SJCRH30 (cell line): ENCODE data around the gene TRNAU1AP. TPM values are rescaled to one million over a fixed set of nuclear protein-coding genes. Genes with fewer than 3 reads are reported as not detected.
"Not testable (repeated sequence)": the region's sequence is repeated elsewhere in the genome, so short reads cannot be mapped to it uniquely, and the experiment has no call there.

ENCODE experiments used
- DNase-seq, 2 experiments: peaks; one replicate each; pipeline ENCODE4 v3.0.0-alpha.2; 2015 to 2020
- H3K27ac ChIP-seq: fragments of 250-450 bp; sonication (Bioruptor Pico); 2 replicates; pipeline ENCODE4 v1.5.1; 2020; ENCODE audit warnings: mild to moderate bottlenecking, moderate library complexity
- H3K27me3 ChIP-seq: fragments of 250-450 bp; sonication (Bioruptor Pico); 2 replicates; pipeline ENCODE4 v1.5.1; 2020; ENCODE audit warnings: mild to moderate bottlenecking, moderate library complexity
- H3K36me3 ChIP-seq: fragments of 250-450 bp; sonication (Bioruptor Pico); 2 replicates; pipeline ENCODE4 v1.5.1; 2020; ENCODE audit warnings: mild to moderate bottlenecking, moderate library complexity
- H3K4me1 ChIP-seq: fragments of 250-450 bp; sonication (Bioruptor Pico); 2 replicates; pipeline ENCODE4 v1.5.1; 2020; ENCODE audit warnings: mild to moderate bottlenecking, moderate library complexity
- H3K4me3 ChIP-seq: fragments of 250-450 bp; sonication (Bioruptor Pico); 2 replicates; pipeline ENCODE4 v1.5.1; 2020; ENCODE audit warnings: mild to moderate bottlenecking, moderate library complexity
- H3K9me3 ChIP-seq: fragments of 250-450 bp; sonication (Bioruptor Pico); replicated peaks from 2 replicates; pipeline ENCODE4 v1.5.1; 2020; ENCODE audit warnings: mild to moderate bottlenecking, moderate library complexity
- total RNA-seq: library from RNA; depleted of rRNA; stranded (reverse); fragments of >200 nt; shearing (Covaris generic); gene quantifications from 2 replicates; pipeline ENCODE4 v1.2.3, GENCODE V29; 2014; rRNA removed

TRNAU1AP gene
- total RNA-seq, 1 experiment from 2014 or later = 24.7 TPM

- H3K4me1 ChIP-seq = peaks cover 11% of the 10 kb centered on the region
- not testable (repeated sequence) for H3K36me3 ChIP-seq, H3K4me3 ChIP-seq, H3K9me3 ChIP-seq, H3K27ac ChIP-seq, DNase-seq, H3K27me3 ChIP-seq
These were observed 43.4 kb downstream of the TRNAU1AP start for GRCh38 chr1:28596276-28596675.

DNA sequence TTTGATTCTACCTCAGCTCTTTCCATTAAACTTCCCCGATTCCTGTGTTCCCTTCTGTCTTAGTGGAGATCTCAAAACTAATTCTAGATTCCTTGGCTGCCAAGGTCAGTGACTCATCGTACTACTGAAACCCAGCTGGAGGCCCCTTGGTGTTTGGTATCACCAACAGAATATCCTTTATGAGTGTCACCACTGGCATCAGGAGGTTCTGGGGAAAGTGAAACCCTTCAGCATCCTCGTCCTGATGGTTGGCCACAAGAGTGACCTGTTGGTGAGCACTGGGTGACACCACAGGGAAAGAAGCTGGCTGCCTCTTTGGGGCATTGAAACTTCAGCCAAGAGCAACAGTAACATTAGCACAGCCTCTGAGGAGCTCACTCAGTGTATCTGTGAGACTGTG, 48.8 kb downstream of the TRNAU1AP start:
- H3K27ac ChIP-seq = no peak overlapping the region

DNA sequence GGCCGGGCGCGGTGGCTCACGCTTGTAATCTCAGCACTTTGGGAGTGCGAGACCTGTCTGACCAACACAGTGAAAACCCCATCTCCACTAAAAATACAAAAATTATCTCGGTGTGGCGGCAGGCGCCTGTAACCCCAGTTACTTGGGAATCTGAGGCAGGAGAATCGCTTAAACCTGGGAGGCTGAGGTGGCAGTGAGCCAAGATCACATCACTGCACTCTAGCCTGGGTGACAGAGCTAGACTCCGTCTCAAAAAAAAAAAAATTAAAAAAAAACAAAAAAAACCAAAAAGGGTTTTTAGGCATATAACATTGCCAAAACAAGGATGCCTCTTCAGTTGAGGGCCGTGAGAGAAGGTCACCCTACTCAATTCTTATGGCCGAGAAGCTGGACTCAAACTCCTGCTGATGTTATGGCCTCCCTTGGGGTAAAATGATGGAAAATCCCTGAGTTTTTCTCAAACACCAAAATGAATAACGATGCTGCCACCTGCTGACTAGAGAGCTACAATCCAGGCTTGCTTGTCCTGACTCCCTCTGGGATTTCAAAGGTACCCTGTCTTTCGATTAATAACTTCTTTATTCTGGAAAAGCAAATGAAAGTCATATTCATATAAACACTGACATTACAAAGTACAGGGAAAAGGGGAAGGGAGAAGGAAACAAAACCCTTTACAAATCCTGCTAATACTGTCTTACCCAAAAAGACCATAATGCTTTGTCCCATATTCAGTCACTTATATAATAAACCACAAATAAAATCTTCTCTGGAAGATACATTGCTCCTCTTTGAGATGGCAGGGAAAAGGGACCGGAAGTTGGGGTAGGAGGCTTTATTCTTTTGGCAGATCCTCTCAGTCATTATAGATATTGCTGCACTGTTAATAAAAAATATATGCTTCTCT, 49.9 kb downstream of the TRNAU1AP start:
- Histone ChIP-seq H3K4me1 (peaks cover 11% of the 10 kb centered on the region), H3K27ac (no peak overlapping the region), H3K36me3 (peaks cover 12% of the 10 kb centered on the region; the same call in 1 of the 2 replicates), H3K9me3 (no peaks in the 10 kb centered on the region), H3K27me3 (no peaks in the 10 kb centered on the region), H3K4me3 (no peak overlapping the region)
- DNase-seq = peak; percentile 71 to 87

More for the DNA sequence above, 48.8 kb downstream of the TRNAU1AP start:
- Histone ChIP-seq H3K9me3 (no peaks in the 10 kb centered on the region), H3K4me3 (no peak overlapping the region), H3K27me3 (no peaks in the 10 kb centered on the region), H3K36me3 (peaks cover 12% of the 10 kb centered on the region; the same call in 1 of the 2 replicates), H3K4me1 (peaks cover 11% of the 10 kb centered on the region)
- DNase-seq = peak; percentile 45 to 56

- Histone ChIP-seq H3K27ac (no peak overlapping the region), H3K4me3 (no peak overlapping the region), H3K36me3 (peaks cover 15% of the 10 kb centered on the region), H3K4me1 (peaks cover 11% of the 10 kb centered on the region), H3K9me3 (no peaks in the 10 kb centered on the region), H3K27me3 (no peaks in the 10 kb centered on the region)
- DNase-seq = no peak
These were observed 51.5 kb downstream of the TRNAU1AP start for GRCh38 chr1:28604411-28604810.

GRCh38 chr1:28604962-28605361, 52.1 kb downstream of the TRNAU1AP start:
- peaks cover 11% of the 10 kb centered on the region for H3K4me1 ChIP-seq
- H3K27me3 ChIP-seq = no peaks in the 10 kb centered on the region
- no peak overlapping the region for H3K4me3 ChIP-seq
- no peak overlapping the region for H3K27ac ChIP-seq
- DNase-seq = no peak
- no peaks in the 10 kb centered on the region for H3K9me3 ChIP-seq
- H3K36me3 ChIP-seq = peaks cover 18% of the 10 kb centered on the region

- H3K27ac ChIP-seq = no peak overlapping the region
- H3K4me3 ChIP-seq = no peak overlapping the region
- H3K36me3 ChIP-seq = peaks cover 31% of the 10 kb centered on the region
- peaks cover 6% of the 10 kb centered on the region for H3K4me1 ChIP-seq
- no peaks in the 10 kb centered on the region for H3K27me3 ChIP-seq
- no peaks in the 10 kb centered on the region for H3K9me3 ChIP-seq
- no peak for DNase-seq
These were observed 53.9 kb downstream of the TRNAU1AP start for GRCh38 chr1:28606771-28607170.

- H3K4me1 ChIP-seq = no peaks in the 10 kb centered on the region
- peaks cover 35% of the 10 kb centered on the region for H3K36me3 ChIP-seq
- DNase-seq = no peak
- H3K27me3 ChIP-seq = no peaks in the 10 kb centered on the region
- no peak overlapping the region for H3K27ac ChIP-seq
- H3K4me3 ChIP-seq = no peak overlapping the region
- H3K9me3 ChIP-seq = no peaks in the 10 kb centered on the region
These were observed 60.3 kb downstream of the TRNAU1AP start for GRCh38 chr1:28613175-28613574.

Other genes starting within 250 kb of the TRNAU1AP start
- gene MED18, start 224.0 kb upstream of the TRNAU1AP start, total RNA-seq = 16.3 and 16.7 TPM in 2 replicates
- gene PHACTR4, start 183.3 kb upstream of the TRNAU1AP start, total RNA-seq = 30.6 and 38.2 TPM in 2 replicates
- 70.1 and 70.2 TPM in 2 replicates for gene RCC1, start 47.0 kb upstream of the TRNAU1AP start, total RNA-seq
- not detected in 2 replicates for gene RAB42, start 39.2 kb downstream of the TRNAU1AP start, total RNA-seq
- gene TAF12, start 90.0 kb downstream of the TRNAU1AP start, total RNA-seq = 36.5 and 39.6 TPM in 2 replicates
- not detected in 2 replicates for gene RNU11, start 95.5 kb downstream of the TRNAU1AP start, total RNA-seq
- gene GMEB1, start 115.7 kb downstream of the TRNAU1AP start, total RNA-seq = 10.0 and 10.6 TPM in 2 replicates
- gene YTHDF2, start 183.9 kb downstream of the TRNAU1AP start, total RNA-seq = 105 and 116 TPM in 2 replicates